ENCODE data around the gene CNTNAP5.

The CNTNAP5 gene

DNA sequence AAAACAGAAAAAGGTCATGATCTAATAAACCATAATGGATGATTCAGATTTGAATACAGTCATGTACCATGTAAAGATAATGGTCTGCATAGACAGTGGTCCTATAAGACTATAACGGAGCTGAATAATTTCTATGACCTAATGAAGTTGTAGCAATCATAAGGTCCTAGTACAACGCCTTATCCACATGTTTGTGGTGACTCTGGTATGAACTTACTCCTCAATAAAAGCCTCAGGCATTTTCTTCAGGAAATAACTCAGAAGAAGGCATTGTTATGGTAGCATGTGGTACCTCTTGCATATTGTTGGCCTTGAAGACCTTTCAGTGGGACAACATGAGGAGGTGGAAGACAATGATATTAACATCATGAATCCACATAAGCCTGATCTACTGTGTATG is 883.3 kb downstream of the CNTNAP5 start:
- H3K4me2 ChIP-seq (ENCODE audit: low read depth, low read length, poor library complexity, severe bottlenecking), result no peak overlapping the region
- H3K27me3 ChIP-seq (ENCODE audit: insufficient read depth, low read length, poor library complexity, severe bottlenecking), result no peaks in the 10 kb centered on the region
- no peaks in the 10 kb centered on the region for H3K36me3 ChIP-seq (ENCODE audit: insufficient read depth, low read length)
- H3F3A ChIP-seq (ENCODE audit: low read depth), result no peaks in the 10 kb centered on the region
- no peak overlapping the region for H2AFZ ChIP-seq (ENCODE audit: low read length)
- H4K20me1 ChIP-seq (ENCODE audit: insufficient read depth, low read length, poor library complexity, severe bottlenecking), result no peaks in the 10 kb centered on the region
- TF ChIP-seq CTCF (conservative IDR thresholded peaks at IDR 0.05; ENCODE audit: low read length) (no peak), EZH2phosphoT487 (IDR thresholded peaks at IDR 0.05; ENCODE audit: borderline replicate concordance) (no peak)
- no peaks in the 10 kb centered on the region for H3K9me3 ChIP-seq (ENCODE audit: insufficient read depth, low read depth, low read length)
- H3K9ac ChIP-seq (ENCODE audit: low read depth, low read length, poor library complexity, severe bottlenecking), result no peak overlapping the region
- no peaks in the 10 kb centered on the region for H3K79me2 ChIP-seq (ENCODE audit: insufficient read depth, low read length)
- H3K4me1 ChIP-seq (ENCODE audit: insufficient read depth, low read length, poor library complexity, severe bottlenecking), result no peaks in the 10 kb centered on the region
- no peaks in the 10 kb centered on the region for H3K9me2 ChIP-seq (replicated peaks; ENCODE audit: low read depth, low read length)
- no peak overlapping the region for H3K4me3 ChIP-seq (ENCODE audit: low read length, poor library complexity, severe bottlenecking)

GRCh38 chr2:124911560-124911959 is 886.5 kb downstream of the CNTNAP5 start:
- Histone ChIP-seq H3K36me3 (ENCODE audit: insufficient read depth, low read length) (no peaks in the 10 kb centered on the region), H3K79me2 (ENCODE audit: insufficient read depth, low read length) (no peaks in the 10 kb centered on the region), H2AFZ (ENCODE audit: low read length) (no peak overlapping the region), H3K9me2 (replicated peaks; ENCODE audit: low read depth, low read length) (no peaks in the 10 kb centered on the region), H3K9me3 (ENCODE audit: insufficient read depth, low read depth, low read length) (no peaks in the 10 kb centered on the region), H3K4me2 (ENCODE audit: low read depth, low read length, poor library complexity, severe bottlenecking) (no peak overlapping the region), H4K20me1 (ENCODE audit: insufficient read depth, low read length, poor library complexity, severe bottlenecking) (no peaks in the 10 kb centered on the region), H3K9ac (ENCODE audit: low read depth, low read length, poor library complexity, severe bottlenecking) (no peak overlapping the region), H3K27me3 (ENCODE audit: insufficient read depth, low read length, poor library complexity, severe bottlenecking) (no peaks in the 10 kb centered on the region), H3F3A (ENCODE audit: low read depth) (no peaks in the 10 kb centered on the region), H3K4me1 (ENCODE audit: insufficient read depth, low read length, poor library complexity, severe bottlenecking) (no peaks in the 10 kb centered on the region), H3K4me3 (ENCODE audit: low read length, poor library complexity, severe bottlenecking) (no peak overlapping the region)
- TF ChIP-seq EZH2phosphoT487 (IDR thresholded peaks at IDR 0.05; ENCODE audit: borderline replicate concordance) (no peak), CTCF (conservative IDR thresholded peaks at IDR 0.05; ENCODE audit: low read length) (no peak)

GRCh38 chr2:124913868-124914267 is 888.8 kb downstream of the CNTNAP5 start:
- Histone ChIP-seq H3K4me3 (ENCODE audit: low read length, poor library complexity, severe bottlenecking) (no peak overlapping the region), H3K4me2 (ENCODE audit: low read depth, low read length, poor library complexity, severe bottlenecking) (no peak overlapping the region), H3F3A (ENCODE audit: low read depth) (no peaks in the 10 kb centered on the region), H3K4me1 (ENCODE audit: insufficient read depth, low read length, poor library complexity, severe bottlenecking) (no peaks in the 10 kb centered on the region), H3K79me2 (ENCODE audit: insufficient read depth, low read length) (no peaks in the 10 kb centered on the region), H3K27me3 (ENCODE audit: insufficient read depth, low read length, poor library complexity, severe bottlenecking) (no peaks in the 10 kb centered on the region), H3K9me2 (replicated peaks; ENCODE audit: low read depth, low read length) (no peaks in the 10 kb centered on the region), H3K36me3 (ENCODE audit: insufficient read depth, low read length) (no peaks in the 10 kb centered on the region), H4K20me1 (ENCODE audit: insufficient read depth, low read length, poor library complexity, severe bottlenecking) (no peaks in the 10 kb centered on the region), H3K9me3 (ENCODE audit: insufficient read depth, low read depth, low read length) (no peaks in the 10 kb centered on the region), H3K9ac (ENCODE audit: low read depth, low read length, poor library complexity, severe bottlenecking) (no peak overlapping the region), H2AFZ (ENCODE audit: low read length) (no peak overlapping the region)
- TF ChIP-seq CTCF (conservative IDR thresholded peaks at IDR 0.05; ENCODE audit: low read length) (no peak), EZH2phosphoT487 (IDR thresholded peaks at IDR 0.05; ENCODE audit: borderline replicate concordance) (no peak)
